ENCODE data around the gene MEIOB. TPM values are rescaled to one million over a fixed set of nuclear protein-coding genes. Genes with fewer than 3 reads are reported as not detected.

MEIOB gene
- total RNA-seq, 1 experiment from 2014 or later: not detected

DNA sequence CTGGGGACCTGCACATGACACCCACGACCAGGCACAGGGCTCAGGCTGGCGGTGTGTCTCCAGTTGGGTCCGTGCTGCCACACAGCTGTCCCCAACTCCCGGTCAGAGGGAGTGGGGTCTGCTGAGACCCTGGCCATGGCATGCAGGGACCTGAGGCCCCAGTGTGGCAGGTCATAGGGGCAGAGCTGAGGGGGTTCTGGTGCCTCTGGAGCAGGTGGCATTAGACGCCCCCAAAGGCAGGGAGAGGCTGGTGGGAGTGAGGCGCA, 85.0 kb downstream of the MEIOB start:
- TF ChIP-seq, protein P1, sequence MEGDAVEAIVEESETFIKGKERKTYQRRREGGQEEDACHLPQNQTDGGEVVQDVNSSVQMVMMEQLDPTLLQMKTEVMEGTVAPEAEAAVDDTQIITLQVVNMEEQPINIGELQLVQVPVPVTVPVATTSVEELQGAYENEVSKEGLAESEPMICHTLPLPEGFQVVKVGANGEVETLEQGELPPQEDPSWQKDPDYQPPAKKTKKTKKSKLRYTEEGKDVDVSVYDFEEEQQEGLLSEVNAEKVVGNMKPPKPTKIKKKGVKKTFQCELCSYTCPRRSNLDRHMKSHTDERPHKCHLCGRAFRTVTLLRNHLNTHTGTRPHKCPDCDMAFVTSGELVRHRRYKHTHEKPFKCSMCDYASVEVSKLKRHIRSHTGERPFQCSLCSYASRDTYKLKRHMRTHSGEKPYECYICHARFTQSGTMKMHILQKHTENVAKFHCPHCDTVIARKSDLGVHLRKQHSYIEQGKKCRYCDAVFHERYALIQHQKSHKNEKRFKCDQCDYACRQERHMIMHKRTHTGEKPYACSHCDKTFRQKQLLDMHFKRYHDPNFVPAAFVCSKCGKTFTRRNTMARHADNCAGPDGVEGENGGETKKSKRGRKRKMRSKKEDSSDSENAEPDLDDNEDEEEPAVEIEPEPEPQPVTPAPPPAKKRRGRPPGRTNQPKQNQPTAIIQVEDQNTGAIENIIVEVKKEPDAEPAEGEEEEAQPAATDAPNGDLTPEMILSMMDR (IDR thresholded peaks at IDR 0.05; ENCODE audit: unreplicated experiment): no peak
- no TSS peak for BruUV-seq (replicated peaks)
- CTCF ChIA-PET: no interaction called here
- peaks cover 69% of the 10 kb centered on the region for H3K36me3 Mint-ChIP-seq (ENCODE audit: insufficient read depth, unreplicated experiment)
- no peaks in the 10 kb centered on the region for H3K4me1 Mint-ChIP-seq (ENCODE audit: low read depth, unreplicated experiment)
- H3K9me3 Mint-ChIP-seq (ENCODE audit: low read depth, unreplicated experiment): no peaks in the 10 kb centered on the region
- DNase-seq: no peak
- H3K27ac Mint-ChIP-seq (ENCODE audit: unreplicated experiment): no peak overlapping the region
- no peak overlapping the region for H3K4me3 Mint-ChIP-seq (ENCODE audit: low read depth, unreplicated experiment)
- no peaks in the 10 kb centered on the region for H3K27me3 Mint-ChIP-seq (ENCODE audit: unreplicated experiment)
- intact Hi-C loops (cut with micrococcal nuclease; ENCODE audit: unreplicated experiment): no loop called here

DNA sequence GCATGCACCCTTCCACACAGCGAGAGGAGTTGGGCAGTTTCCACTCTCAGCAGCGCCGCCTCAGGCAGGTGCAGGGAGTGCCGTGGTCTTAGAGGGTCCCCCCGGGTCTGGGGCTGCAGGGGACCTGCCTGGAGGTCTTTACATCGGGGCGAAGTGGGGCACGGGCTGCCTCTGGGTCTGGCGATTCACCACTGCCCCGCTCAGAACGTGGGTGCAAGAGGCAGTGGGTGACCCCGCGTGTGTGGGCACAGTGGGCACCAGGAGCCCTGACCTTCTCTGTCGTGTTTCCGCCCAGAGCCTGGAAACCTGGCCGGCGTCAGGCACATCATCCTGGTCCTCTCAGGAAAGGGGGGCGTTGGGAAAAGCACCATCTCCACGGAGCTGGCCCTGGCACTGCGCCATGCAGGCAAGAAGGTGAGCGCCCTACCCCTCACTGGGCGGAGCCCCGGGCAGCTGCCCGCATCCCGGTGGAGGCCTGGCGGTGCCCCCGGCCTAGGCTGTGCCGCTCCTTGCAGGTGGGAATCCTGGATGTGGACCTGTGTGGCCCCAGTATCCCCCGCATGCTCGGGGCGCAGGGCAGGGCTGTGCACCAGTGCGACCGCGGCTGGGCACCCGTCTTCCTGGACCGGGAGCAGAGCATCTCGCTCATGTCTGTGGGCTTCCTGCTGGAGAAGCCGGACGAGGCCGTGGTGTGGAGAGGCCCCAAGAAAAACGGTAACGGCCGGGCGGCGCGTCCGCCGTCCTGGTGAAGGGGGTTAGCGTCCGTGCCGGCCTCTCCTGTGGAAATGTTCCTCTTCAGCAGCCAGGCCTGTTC, 85.5 kb downstream of the MEIOB start:
- BruUV-seq (replicated peaks): no TSS peak
- TF ChIP-seq, protein P1 (IDR thresholded peaks at IDR 0.05; ENCODE audit: unreplicated experiment): no peak
- Mint-ChIP-seq H3K9me3 (ENCODE audit: low read depth, unreplicated experiment) (no peaks in the 10 kb centered on the region), H3K27me3 (ENCODE audit: unreplicated experiment) (no peaks in the 10 kb centered on the region), H3K27ac (ENCODE audit: unreplicated experiment) (no peak overlapping the region), H3K4me3 (ENCODE audit: low read depth, unreplicated experiment) (no peak overlapping the region), H3K36me3 (ENCODE audit: insufficient read depth, unreplicated experiment) (peaks cover 74% of the 10 kb centered on the region), H3K4me1 (ENCODE audit: low read depth, unreplicated experiment) (peaks cover 5% of the 10 kb centered on the region)
- CTCF ChIA-PET: no interaction called here
- intact Hi-C loops (cut with micrococcal nuclease; ENCODE audit: unreplicated experiment): no loop called here
- no peak for DNase-seq

DNA sequence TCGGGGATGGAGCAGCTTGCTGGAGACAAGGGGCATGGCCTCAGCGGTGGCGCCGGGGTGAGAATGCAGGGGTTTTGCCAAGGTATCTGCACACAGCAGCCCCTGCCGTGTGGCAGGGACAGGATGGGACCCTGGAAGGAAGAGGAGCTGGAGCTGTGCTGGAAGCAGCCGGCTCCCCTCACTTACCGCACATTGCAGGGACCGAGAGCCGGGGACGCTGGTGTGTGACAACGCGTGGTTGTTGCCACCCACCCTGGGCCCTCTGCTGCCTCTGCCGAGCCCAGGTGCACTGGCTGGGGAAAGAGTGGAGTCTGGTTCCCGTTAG, 86.2 kb downstream of the MEIOB start:
- no peaks in the 10 kb centered on the region for H3K27me3 Mint-ChIP-seq (ENCODE audit: unreplicated experiment)
- DNase-seq: no peak
- no peaks in the 10 kb centered on the region for H3K9me3 Mint-ChIP-seq (ENCODE audit: low read depth, unreplicated experiment)
- TF ChIP-seq, protein P1 (IDR thresholded peaks at IDR 0.05; ENCODE audit: unreplicated experiment): no peak
- H3K27ac Mint-ChIP-seq (ENCODE audit: unreplicated experiment): no peak overlapping the region
- H3K36me3 Mint-ChIP-seq (ENCODE audit: insufficient read depth, unreplicated experiment): peaks cover 74% of the 10 kb centered on the region
- no TSS peak for BruUV-seq (replicated peaks)
- CTCF ChIA-PET: no interaction called here
- peak overlapping the region; percentile 12 for H3K4me3 Mint-ChIP-seq (ENCODE audit: low read depth, unreplicated experiment)
- H3K4me1 Mint-ChIP-seq (ENCODE audit: low read depth, unreplicated experiment): peaks cover 11% of the 10 kb centered on the region
- intact Hi-C loops (cut with micrococcal nuclease; ENCODE audit: unreplicated experiment): no loop called here

DNA sequence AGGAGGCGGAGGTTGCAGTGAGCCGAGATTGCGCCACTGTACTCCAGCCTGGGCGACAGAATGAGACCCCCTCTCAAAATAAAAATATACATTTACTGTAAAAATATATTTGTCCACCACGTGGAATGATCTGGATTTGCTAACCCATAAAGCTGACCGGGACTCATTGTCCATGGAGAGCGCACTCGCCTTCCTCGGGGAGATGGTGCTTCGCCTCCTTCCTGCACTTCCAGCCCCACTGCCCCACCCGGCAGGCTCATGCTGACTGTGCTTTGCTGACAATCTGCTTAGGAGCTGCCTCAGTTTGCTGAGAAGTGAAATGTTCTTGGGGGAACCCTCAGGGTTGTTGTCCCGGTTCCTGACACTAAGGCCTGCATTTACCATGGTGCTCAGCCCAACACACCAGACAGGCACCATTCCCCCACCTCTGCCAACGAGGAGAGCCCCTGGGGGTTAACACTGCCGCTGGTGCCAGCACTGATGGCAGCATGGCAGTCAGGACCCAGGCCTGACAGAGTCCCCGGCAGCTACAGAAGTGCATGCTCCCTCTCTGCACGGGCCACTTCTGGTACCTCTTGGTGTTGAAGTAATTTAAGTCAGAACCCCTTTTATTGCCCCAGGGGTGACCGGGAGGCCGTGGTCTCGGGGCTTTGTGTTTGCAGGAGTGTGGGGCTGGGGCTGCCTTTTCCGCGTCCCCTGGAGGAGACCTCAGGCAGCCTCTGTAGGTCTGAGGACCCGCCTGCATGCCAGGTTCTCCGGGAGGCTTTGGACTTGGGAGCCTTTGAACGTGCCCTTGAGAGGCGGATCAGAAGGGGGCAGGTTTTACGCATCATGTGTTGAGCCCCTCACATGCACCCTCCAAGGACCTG, 86.8 kb downstream of the MEIOB start:
- H3K4me1 Mint-ChIP-seq (ENCODE audit: low read depth, unreplicated experiment): peaks cover 13% of the 10 kb centered on the region
- H3K4me3 Mint-ChIP-seq (ENCODE audit: low read depth, unreplicated experiment): peak overlapping the region; percentile 12
- BruUV-seq (replicated peaks): no TSS peak
- TF ChIP-seq, protein P1 (IDR thresholded peaks at IDR 0.05; ENCODE audit: unreplicated experiment): no peak
- no peaks in the 10 kb centered on the region for H3K27me3 Mint-ChIP-seq (ENCODE audit: unreplicated experiment)
- intact Hi-C loops (cut with micrococcal nuclease; ENCODE audit: unreplicated experiment): no loop called here
- H3K27ac Mint-ChIP-seq (ENCODE audit: unreplicated experiment): no peak overlapping the region
- no peak for DNase-seq
- peaks cover 74% of the 10 kb centered on the region for H3K36me3 Mint-ChIP-seq (ENCODE audit: insufficient read depth, unreplicated experiment)
- CTCF ChIA-PET: interaction anchor here (0.7 kb wide), 1 partner anchor 10 kb away, joined by 3 read pairs; no protein-coding TSS in a partner anchor
- H3K9me3 Mint-ChIP-seq (ENCODE audit: low read depth, unreplicated experiment): no peaks in the 10 kb centered on the region

Other genes with a start within 250 kb of the MEIOB start
- gene JPT2, start 193.9 kb downstream of the MEIOB start, total RNA-seq (2022): 167 and 185 TPM in 2 replicates
- gene MAPK8IP3, start 166.0 kb downstream of the MEIOB start, total RNA-seq (2022): 104 and 110 TPM in 2 replicates
- gene NME3, start 100.6 kb downstream of the MEIOB start, total RNA-seq (2022): 64.3 and 73.1 TPM in 2 replicates
- gene EME2, start 99.4 kb downstream of the MEIOB start, total RNA-seq (2022): 30.8 and 42.2 TPM in 2 replicates
- 128 and 135 TPM in 2 replicates for gene MRPS34, start 99.0 kb downstream of the MEIOB start, total RNA-seq (2022)
- 44.3 and 45.2 TPM in 2 replicates for gene SPSB3, start 89.6 kb downstream of the MEIOB start, total RNA-seq (2022)
- 91.8 and 98.1 TPM in 2 replicates for gene NUBP2, start 89.2 kb downstream of the MEIOB start, total RNA-seq (2022)
- not detected in 2 replicates for gene IGFALS, start 78.5 kb downstream of the MEIOB start, total RNA-seq (2022)
- 48.0 and 48.2 TPM in 2 replicates for gene HAGH, start 45.3 kb downstream of the MEIOB start, total RNA-seq (2022)
- gene FAHD1, start 45.0 kb downstream of the MEIOB start, total RNA-seq (2022): 33.1 and 43.3 TPM in 2 replicates
- gene HS3ST6, start 46.3 kb upstream of the MEIOB start, total RNA-seq (2022): 0.29 TPM in 1 of 2 replicates, not detected in the other
- gene MSRB1, start 71.0 kb upstream of the MEIOB start, total RNA-seq (2022): 20.3 and 27.1 TPM in 2 replicates
- not detected in 2 replicates for gene RPL3L, start 82.5 kb upstream of the MEIOB start, total RNA-seq (2022)
- 148 and 153 TPM in 2 replicates for gene NDUFB10, start 87.4 kb upstream of the MEIOB start, total RNA-seq (2022)
- 2,674 and 2,950 TPM in 2 replicates for gene RPS2, start 92.7 kb upstream of the MEIOB start, total RNA-seq (2022)
- not detected in 2 replicates for gene RNF151, start 94.7 kb upstream of the MEIOB start, total RNA-seq (2022)
- 62.0 and 71.1 TPM in 2 replicates for gene TBL3, start 99.9 kb upstream of the MEIOB start, total RNA-seq (2022)
- gene NOXO1, start 109.3 kb upstream of the MEIOB start, total RNA-seq (2022): 10.1 and 11.8 TPM in 2 replicates
- gene GFER, start 112.0 kb upstream of the MEIOB start, total RNA-seq (2022): 40.8 and 43.5 TPM in 2 replicates
- 3.6 and 3.8 TPM in 2 replicates for gene SYNGR3, start 117.8 kb upstream of the MEIOB start, total RNA-seq (2022)
- gene ZNF598, start 137.7 kb upstream of the MEIOB start, total RNA-seq (2022): 72.4 and 73.1 TPM in 2 replicates
- 1.5 and 4.2 TPM in 2 replicates for gene NPW, start 147.6 kb upstream of the MEIOB start, total RNA-seq (2022)
- 15.7 and 22.0 TPM in 2 replicates for gene NHERF2, start 154.7 kb upstream of the MEIOB start, total RNA-seq (2022)
- gene NTHL1, start 175.7 kb upstream of the MEIOB start, total RNA-seq (2022): 32.8 and 33.8 TPM in 2 replicates
- 170 and 194 TPM in 2 replicates for gene TSC2, start 175.8 kb upstream of the MEIOB start, total RNA-seq (2022)

All from Calu3 (cell line).